SH-SY5Y (cell line): ENCODE measurements around the gene GIGYF2.

ENCODE experiments used
- GATA2 ChIP-seq: IDR thresholded peaks from 2 replicates; pipeline ENCODE4 v1.6.1; 2011; ENCODE audit warnings: mild to moderate bottlenecking, low read depth, low read length
- GATA3 ChIP-seq: IDR thresholded peaks from 2 replicates; pipeline ENCODE4 v1.6.1; 2011; ENCODE audit warnings: low read depth, mild to moderate bottlenecking, low read length, moderate library complexity

- TF ChIP-seq GATA2: no peak
- TF ChIP-seq GATA3: no peak
These were observed 103.0 kb downstream of the GIGYF2 start for GRCh38 chr2:232800166-232800565.
